GM11168 (cell line): ENCODE data around the gene MAJIN.

Experiments
- in situ Hi-C: fragments of 300-500 bp; cut with MboI; formaldehyde crosslinking; loops from one replicate; pipeline ENCODE4 v1.12.0; 2022; ENCODE audit warnings: low sequenced_read_pairs; ENCODE audit not compliant: unreplicated experiment

MAJIN gene

GRCh38 chr11:64916040-64916774 lies 55.7 kb downstream of the MAJIN start:
- in situ Hi-C loops = no loop called here

- in situ Hi-C loops = no loop called here
Observed at GRCh38 chr11:64915376-64915887, 56.5 kb downstream of the MAJIN start.

- in situ Hi-C loops = no loop called here
Observed at GRCh38 chr11:64914123-64914522, 57.8 kb downstream of the MAJIN start.

- in situ Hi-C loops = no loop called here
Observed at GRCh38 chr11:64913171-64913727, 58.7 kb downstream of the MAJIN start.

GRCh38 chr11:64911689-64912088 lies 60.2 kb downstream of the MAJIN start:
- in situ Hi-C loops = no loop called here

GRCh38 chr11:64911142-64911541 lies 60.8 kb downstream of the MAJIN start:
- in situ Hi-C loops = no loop called here

- in situ Hi-C loops = no loop called here
Observed at GRCh38 chr11:64910451-64911093, 61.3 kb downstream of the MAJIN start.

- in situ Hi-C loops = no loop called here
Observed at GRCh38 chr11:64909653-64910343, 62.1 kb downstream of the MAJIN start.

GRCh38 chr11:64908766-64909165 lies 63.1 kb downstream of the MAJIN start:
- in situ Hi-C loops = no loop called here

- in situ Hi-C loops = no loop called here
Observed at GRCh38 chr11:64906314-64906635, 65.6 kb downstream of the MAJIN start.

- in situ Hi-C loops = no loop called here
Observed at GRCh38 chr11:64905516-64906313, 66.2 kb downstream of the MAJIN start.

GRCh38 chr11:64903291-64903833 lies 68.5 kb downstream of the MAJIN start:
- in situ Hi-C loops = no loop called here

GRCh38 chr11:64902102-64902900 lies 69.6 kb downstream of the MAJIN start:
- in situ Hi-C loops = no loop called here

- in situ Hi-C loops = no loop called here
Observed at GRCh38 chr11:64900774-64901173, 71.1 kb downstream of the MAJIN start.

- in situ Hi-C loops = no loop called here
Observed at GRCh38 chr11:64900263-64900678, 71.6 kb downstream of the MAJIN start.

- in situ Hi-C loops = no loop called here
Observed at GRCh38 chr11:64898541-64898940, 73.4 kb downstream of the MAJIN start.

GRCh38 chr11:64898076-64898445 lies 73.8 kb downstream of the MAJIN start:
- in situ Hi-C loops = no loop called here

- in situ Hi-C loops = no loop called here
Observed at GRCh38 chr11:64897381-64898075, 74.4 kb downstream of the MAJIN start.
